Heart left ventricle (tissue), 13 donors: ENCODE data around the gene SLC37A1.

Experiments
- CTCF ChIP-seq, 12 donors: fragments of 200-600 bp; sonication (generic) in 4 of 12; IDR thresholded peaks; one replicate each; pipeline versions ENCODE4 v1.5.0 to v1.8.0; 2018 to 2022; ENCODE audit warnings: antibody characterized with exemption in 12 of 12, mild to moderate bottlenecking in 5 of 12
- POLR2A ChIP-seq, 2 donors: fragments of 450-650 bp; IDR thresholded peaks; one replicate each; pipeline ENCODE4 v1.6.1; 2017; ENCODE audit warnings: antibody characterized with exemption in 2 of 2, mild to moderate bottlenecking in 2 of 2, moderate library complexity in 2 of 2
- donor health status: ischemic (EF 13 %, LVEDD 7.1; RV severe dilation, severe dysfunction).
- donor health status: DM: no; HTN: yes; CAD: no.
- donor health status: DM: no; HTN: no; CAD: no.
- donor health status: ischemic (EF 25% LVEDD 6.9; RV normal size, moderate dysfunction).
- donor health status: ischemic (EF 25% LVEDD 5.7; RV mildly dilated, moderate dysfunction).
- donor health status: ischemic (EF 35%, LVEDD 5.7; RV mildly dilated, moderate dysfunction).
- donor health status: nonischemic (EF 11% LVEDD 7.7; RV severe dilation, severe dysfunction).
- donor health status: DM: yes; HTN: yes; CAD: no.
- donor health status: PGD.
- donor health status: ischemic (EF 29% LVEDD 5.4; RV normal size, mild dysfunction).
- donor health status: nonischemic (EF 23%, LVEDD 6.1; RV moderate dilation, normal function).

- TF ChIP-seq POLR2A (IDR thresholded peaks at IDR 0.05): no peak
- no peak for TF ChIP-seq CTCF (IDR thresholded peaks at IDR 0.05)
Measured at GRCh38 chr21:42472521-42472920, 41.1 kb upstream of the SLC37A1 start.
